Body of pancreas (tissue), 4 donors: ENCODE results near the gene CACNA1C. TPM values are rescaled to one million over a fixed set of nuclear protein-coding genes. Genes with fewer than 3 reads are reported as not detected.

ENCODE experiments used
- ATAC-seq: fragments of 150-250 bp; one replicate; pipeline ENCODE4 v1.9.1; 2016
- DNase-seq, 4 donors: peaks; one replicate each; pipeline ENCODE4 v3.0.0-alpha.2; 2019
- H3K27ac ChIP-seq, 4 donors: fragments of 200-600 bp; sonication (generic); 1 replicate in 3 of 4; 2 replicates in 1 of 4; pipeline versions ENCODE4 v1.5.1 to v1.6.1; 2016 to 2019; ENCODE audit warnings: mild to moderate bottlenecking in 1 of 4, mixed read lengths in 1 of 4, moderate library complexity in 1 of 4
- H3K27me3 ChIP-seq, 2 donors: fragments of 200-600 bp; sonication (generic); one replicate each; pipeline ENCODE4 v1.6.0; 2016; ENCODE audit warnings: mild to moderate bottlenecking in 1 of 2
- H3K36me3 ChIP-seq, 2 donors: fragments of 200-600 bp; sonication (generic); replicated peaks in 1 of 2; 2 replicates each; pipeline ENCODE4 v1.5.1; 2016; ENCODE audit warnings: low read depth in 2 of 2; ENCODE audit not compliant: insufficient read depth in 1 of 2
- H3K4me1 ChIP-seq: fragments of 200-600 bp; sonication (generic); one replicate; pipeline ENCODE4 v1.6.0; 2016
- H3K4me3 ChIP-seq, 2 donors: fragments of 200-600 bp; sonication (generic); 1 replicate in 1 of 2; 2 replicates in 1 of 2; pipeline ENCODE4 v1.5.1; 2016 to 2019
- H3K9me3 ChIP-seq, 3 donors: fragments of 200-600 bp; sonication (generic); 1 replicate in 2 of 3; 2 replicates in 1 of 3; pipeline ENCODE4 v1.5.1; 2016
- POLR2A ChIP-seq, 3 donors: fragments of 450-650 bp; IDR thresholded peaks; one replicate each; pipeline ENCODE4 v1.6.1; 2016; ENCODE audit warnings: antibody characterized with exemption in 3 of 3, mild to moderate bottlenecking in 2 of 3
- WGBS, 2 donors: methylation state at CpG; one replicate each; pipeline ENCODE4 v1.1.5; 2017; 5-methylcytosine and 5-hydroxymethylcytosine counted together
- intact Hi-C: fragments of 100-400 bp; cut with DNase I; formaldehyde crosslinking; loops from one replicate; pipeline ENCODE4 v1.15.1; 2023
- total RNA-seq, 2 donors: library from RNA; depleted of rRNA; stranded (reverse); fragments of >200 nt; gene quantifications; one replicate each; pipeline ENCODE4 v1.1.0, GENCODE V29; 2016
- TF ChIP-seq, protein P1 (sequence below), 7 experiments: fragments of 450-650 bp in 4 of 7; fragments of 200-600 bp in 3 of 7; sonication (generic) in 3 of 7; IDR thresholded peaks; one replicate each; pipeline ENCODE4 v1.5.1; 2016 to 2019; ENCODE audit warnings: antibody characterized with exemption in 7 of 7

The CACNA1C gene
- total RNA-seq, 2 donors from 2014 or later = 2.3 to 4.4 TPM

DNA sequence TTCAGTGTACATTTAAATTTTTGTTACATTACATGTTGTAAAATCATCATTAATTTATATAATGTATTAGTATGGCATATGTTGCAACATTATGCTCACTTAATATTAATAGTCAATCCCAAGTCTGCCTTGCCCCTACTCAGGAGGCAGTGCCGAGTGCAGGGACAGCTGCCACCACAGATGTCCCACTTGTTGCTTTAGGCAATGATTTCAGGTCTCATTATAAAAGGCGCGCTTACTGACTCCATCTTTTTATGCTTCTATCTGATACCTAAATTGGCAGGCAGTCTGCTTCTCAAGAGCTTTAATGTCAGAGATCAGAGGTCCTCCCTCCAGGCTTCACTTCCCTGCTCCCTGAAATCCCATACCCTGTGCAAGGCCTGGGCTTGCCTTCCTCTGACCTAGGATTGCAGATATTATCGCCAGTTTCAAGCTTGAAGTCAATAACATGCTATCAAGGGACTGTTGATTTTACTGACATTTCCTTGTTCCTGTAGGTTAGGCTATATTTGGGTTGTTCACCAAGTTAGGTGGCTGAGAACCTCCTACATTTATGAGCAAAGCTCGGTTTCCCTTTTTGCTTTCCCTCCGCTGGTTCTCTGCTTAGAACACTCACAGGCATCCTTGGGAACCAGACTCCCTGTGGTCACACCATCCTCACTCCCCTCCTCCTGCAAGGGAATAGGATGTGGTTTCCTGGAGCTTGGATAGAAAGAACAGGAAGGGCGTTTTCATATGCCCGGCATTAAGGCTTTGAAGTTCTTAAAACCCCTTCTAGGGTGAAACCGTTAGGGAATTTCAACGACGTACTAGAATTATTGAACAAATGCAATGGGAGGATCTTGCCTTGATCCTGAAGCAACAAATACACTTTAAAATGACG, 533.6 kb downstream of the CACNA1C start:
- intact Hi-C loops = no loop called here
- ATAC-seq (no peak), DNase-seq (no peak)
- no peak overlapping the region for H3K4me3 ChIP-seq
- no peaks in the 10 kb centered on the region for H3K27me3 ChIP-seq
- WGBS, 2 donors = 53 to 54% methylated on average over 12 of the region's 12 CpGs
- TF ChIP-seq, protein P1, sequence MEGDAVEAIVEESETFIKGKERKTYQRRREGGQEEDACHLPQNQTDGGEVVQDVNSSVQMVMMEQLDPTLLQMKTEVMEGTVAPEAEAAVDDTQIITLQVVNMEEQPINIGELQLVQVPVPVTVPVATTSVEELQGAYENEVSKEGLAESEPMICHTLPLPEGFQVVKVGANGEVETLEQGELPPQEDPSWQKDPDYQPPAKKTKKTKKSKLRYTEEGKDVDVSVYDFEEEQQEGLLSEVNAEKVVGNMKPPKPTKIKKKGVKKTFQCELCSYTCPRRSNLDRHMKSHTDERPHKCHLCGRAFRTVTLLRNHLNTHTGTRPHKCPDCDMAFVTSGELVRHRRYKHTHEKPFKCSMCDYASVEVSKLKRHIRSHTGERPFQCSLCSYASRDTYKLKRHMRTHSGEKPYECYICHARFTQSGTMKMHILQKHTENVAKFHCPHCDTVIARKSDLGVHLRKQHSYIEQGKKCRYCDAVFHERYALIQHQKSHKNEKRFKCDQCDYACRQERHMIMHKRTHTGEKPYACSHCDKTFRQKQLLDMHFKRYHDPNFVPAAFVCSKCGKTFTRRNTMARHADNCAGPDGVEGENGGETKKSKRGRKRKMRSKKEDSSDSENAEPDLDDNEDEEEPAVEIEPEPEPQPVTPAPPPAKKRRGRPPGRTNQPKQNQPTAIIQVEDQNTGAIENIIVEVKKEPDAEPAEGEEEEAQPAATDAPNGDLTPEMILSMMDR (IDR thresholded peaks at IDR 0.05) = no peak
- TF ChIP-seq POLR2A (IDR thresholded peaks at IDR 0.05) = no peak
- H3K4me1 ChIP-seq = no peaks in the 10 kb centered on the region
- H3K9me3 ChIP-seq = no peaks in the 10 kb centered on the region
- no peaks in the 10 kb centered on the region for H3K36me3 ChIP-seq
- no peak overlapping the region for H3K27ac ChIP-seq

DNA sequence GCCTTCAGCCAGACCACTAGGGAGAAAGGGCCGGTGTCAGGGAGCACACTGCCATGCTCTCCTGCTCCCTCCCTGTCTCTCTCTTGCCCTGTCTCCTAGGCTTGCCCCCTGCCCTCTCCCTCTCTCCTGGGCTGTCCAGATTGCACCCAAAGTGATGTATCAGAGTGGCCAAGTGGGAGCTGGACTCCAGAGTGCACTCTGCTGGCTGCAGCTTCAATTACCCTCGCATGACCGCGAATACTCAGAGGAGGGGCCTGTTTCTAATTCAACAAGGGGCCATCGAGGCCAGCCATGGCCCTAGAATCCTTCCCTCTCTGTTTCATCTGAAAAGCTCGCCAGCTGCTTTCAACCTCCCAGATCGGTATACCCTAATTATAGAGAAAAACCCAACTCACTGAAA, 535.6 kb downstream of the CACNA1C start:
- intact Hi-C loops = no loop called here
- Histone ChIP-seq H3K4me3 (no peak overlapping the region), H3K36me3 (no peaks in the 10 kb centered on the region), H3K27ac (no peak overlapping the region), H3K27me3 (no peaks in the 10 kb centered on the region), H3K4me1 (no peaks in the 10 kb centered on the region), H3K9me3 (no peaks in the 10 kb centered on the region)
- DNase-seq = no peak
- no peak for ATAC-seq
- WGBS, 2 donors = 60 to 66% methylated on average over 7 of the region's 7 CpGs
- TF ChIP-seq POLR2A (IDR thresholded peaks at IDR 0.05) = no peak
- TF ChIP-seq, protein P1 (IDR thresholded peaks at IDR 0.05) = no peak

DNA sequence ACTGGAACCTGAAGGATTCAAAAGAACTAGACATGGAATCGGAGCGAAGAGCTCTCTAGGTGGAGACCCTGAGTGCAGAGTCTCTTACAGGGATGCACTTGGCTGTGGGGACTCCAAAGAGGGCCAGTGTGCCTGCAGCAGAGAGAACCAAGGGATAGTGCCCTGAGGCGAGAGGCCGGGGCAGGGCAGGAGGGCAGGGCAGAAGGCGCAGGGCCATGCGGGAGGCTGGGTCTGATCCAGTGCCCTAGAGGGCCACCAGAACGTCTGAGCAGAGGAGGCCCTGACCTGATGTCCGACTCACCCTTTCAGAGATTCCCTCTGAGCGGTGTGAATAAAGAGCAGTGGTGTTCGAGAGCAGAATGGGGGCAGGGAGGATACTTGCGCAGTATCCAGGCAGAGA, 536.6 kb downstream of the CACNA1C start:
- Histone ChIP-seq H3K27me3 (no peaks in the 10 kb centered on the region), H3K36me3 (no peaks in the 10 kb centered on the region), H3K4me1 (no peaks in the 10 kb centered on the region), H3K4me3 (no peak overlapping the region), H3K9me3 (no peaks in the 10 kb centered on the region), H3K27ac (no peak overlapping the region)
- TF ChIP-seq POLR2A (IDR thresholded peaks at IDR 0.05) = no peak
- TF ChIP-seq, protein P1 (IDR thresholded peaks at IDR 0.05) = no peak
- DNase-seq (no peak), ATAC-seq (no peak)
- WGBS, 2 donors = 74 to 77% methylated on average over 10 to 11 of the region's 11 CpGs
- intact Hi-C loops = no loop called here

DNA sequence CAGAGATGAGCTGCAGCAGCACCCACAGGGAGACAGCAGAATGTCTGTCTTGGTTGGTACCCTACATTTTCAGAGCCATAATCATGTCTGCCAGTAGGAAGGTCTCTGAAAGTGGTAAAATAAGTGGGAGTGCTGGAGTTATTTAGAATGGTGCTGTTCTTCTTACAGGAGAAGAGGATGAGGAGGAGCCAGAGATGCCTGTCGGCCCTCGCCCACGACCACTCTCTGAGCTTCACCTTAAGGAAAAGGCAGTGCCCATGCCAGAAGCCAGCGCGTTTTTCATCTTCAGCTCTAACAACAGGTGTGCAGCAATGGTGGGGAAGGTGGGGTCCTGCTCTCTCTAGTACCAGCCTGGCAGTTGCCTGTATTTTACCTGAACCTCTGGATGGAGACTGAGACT, 540.3 kb downstream of the CACNA1C start:
- Histone ChIP-seq H3K4me1 (no peaks in the 10 kb centered on the region), H3K27ac (no peak overlapping the region), H3K27me3 (no peaks in the 10 kb centered on the region), H3K9me3 (peaks cover 0 to 9% (median 0%) of the 10 kb centered on the region in 3 donors), H3K36me3 (no peaks in the 10 kb centered on the region), H3K4me3 (no peak overlapping the region)
- WGBS, 2 donors = 84 to 86% methylated on average over 5 of the region's 5 CpGs
- intact Hi-C loops = no loop called here
- ATAC-seq = no peak
- DNase-seq = no peak
- no peak for TF ChIP-seq POLR2A (IDR thresholded peaks at IDR 0.05)
- TF ChIP-seq, protein P1 (IDR thresholded peaks at IDR 0.05) = no peak

DNA sequence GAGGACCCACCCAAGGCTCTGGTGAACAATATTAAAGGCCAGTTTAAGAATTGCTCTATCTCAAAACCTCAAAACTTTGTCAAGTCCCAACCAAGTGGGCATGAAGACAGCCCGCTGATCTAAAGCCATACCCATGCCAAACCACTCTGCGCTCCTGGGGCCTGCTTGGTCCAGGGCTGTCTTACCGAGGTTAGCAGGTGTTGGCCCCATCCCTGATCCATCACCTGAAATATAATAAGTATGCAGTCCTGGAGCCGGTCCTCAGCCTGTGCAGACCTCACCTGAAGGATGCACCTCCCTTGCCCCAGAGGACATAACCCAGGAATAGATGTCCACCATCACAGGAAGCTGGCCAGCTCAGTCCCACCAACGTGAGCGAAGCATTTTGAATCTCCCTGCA, 543.7 kb downstream of the CACNA1C start:
- TF ChIP-seq, protein P1 (IDR thresholded peaks at IDR 0.05) = no peak
- TF ChIP-seq POLR2A (IDR thresholded peaks at IDR 0.05) = no peak
- no peaks in the 10 kb centered on the region for H3K4me1 ChIP-seq
- ATAC-seq = no peak
- H3K27ac ChIP-seq = no peak overlapping the region
- no peaks in the 10 kb centered on the region for H3K27me3 ChIP-seq
- no peak overlapping the region for H3K4me3 ChIP-seq
- DNase-seq = no peak
- H3K36me3 ChIP-seq = no peaks in the 10 kb centered on the region
- 68 to 73% methylated on average over 5 to 6 of the region's 6 CpGs for WGBS, 2 donors
- H3K9me3 ChIP-seq = peaks cover 0 to 9% (median 0%) of the 10 kb centered on the region in 3 donors
- intact Hi-C loops = no loop called here
